Neural cell (in vitro differentiated cells): ENCODE results near the gene TTLL1. TPM values are rescaled to one million over a fixed set of nuclear protein-coding genes. Genes with fewer than 3 reads are reported as not detected.

Source experiments
- H2AFZ ChIP-seq: fragments of 200-600, 300-800 bp; sonication (generic), shearing (Covaris generic); 2 replicates; pipeline ENCODE4 v1.6.0; 2014; ENCODE audit warnings: low read depth, mild to moderate bottlenecking, antibody characterized with exemption, low read length, moderate library complexity
- H3F3A ChIP-seq: fragments of 200-600 bp; shearing (Covaris generic); 2 replicates; pipeline ENCODE4 v1.6.1; 2016; ENCODE audit warnings: mild to moderate bottlenecking, moderate library complexity, mixed read lengths, antibody characterized with exemption, low read length; ENCODE audit not compliant: insufficient read depth, poor library complexity, severe bottlenecking
- H3K27ac ChIP-seq: fragments of 200-600, 300-800 bp; sonication (generic), shearing (Covaris generic); 2 replicates; pipeline ENCODE4 v1.5.1; 2014; ENCODE audit warnings: mild to moderate bottlenecking, low read length, moderate library complexity
- H3K27me3 ChIP-seq: fragments of 300-800, 200-600 bp; sonication (generic), shearing (Covaris generic); 2 replicates; pipeline ENCODE4 v1.6.0; 2014; ENCODE audit warnings: mild to moderate bottlenecking, low read depth, low read length, moderate library complexity; ENCODE audit not compliant: insufficient read depth
- H3K36me3 ChIP-seq: fragments of 300-800, 200-600 bp; sonication (generic), shearing (Covaris generic); 2 replicates; pipeline ENCODE4 v1.5.1; 2014; ENCODE audit warnings: mild to moderate bottlenecking, antibody characterized with exemption, low read length, moderate library complexity; ENCODE audit not compliant: insufficient read depth
- H3K4me2 ChIP-seq: fragments of 300-800, 200-600 bp; sonication (generic), shearing (Covaris generic); 2 replicates; pipeline ENCODE4 v1.6.0; 2014; ENCODE audit warnings: mild to moderate bottlenecking, low read length
- H3K4me3 ChIP-seq: fragments of 300-800, 200-600 bp; sonication (generic), shearing (Covaris generic); 2 replicates; pipeline ENCODE4 v1.5.1; 2014; ENCODE audit warnings: mild to moderate bottlenecking, low read length, moderate library complexity
- H3K79me2 ChIP-seq: fragments of 200-600 bp; shearing (Covaris generic); replicated peaks from 2 replicates; pipeline ENCODE4 v1.6.0; 2014; ENCODE audit warnings: mild to moderate bottlenecking, low read length, moderate library complexity; ENCODE audit not compliant: insufficient read depth
- H3K9ac ChIP-seq: fragments of 300-800, 200-600 bp; sonication (generic), shearing (Covaris generic); 2 replicates; pipeline ENCODE4 v1.6.1; 2016; ENCODE audit warnings: mild to moderate bottlenecking, low read length, mixed read lengths
- H3K9me2 ChIP-seq: fragments of 200-600 bp; shearing (Covaris generic); 2 replicates; pipeline ENCODE4 v1.6.1; 2016; ENCODE audit warnings: mild to moderate bottlenecking, low read length, mixed read lengths; ENCODE audit not compliant: insufficient read depth
- H3K9me3 ChIP-seq: fragments of 200-600, 300-800 bp; sonication (generic), shearing (Covaris generic); 2 replicates; pipeline ENCODE4 v1.6.1; 2016; ENCODE audit warnings: mild to moderate bottlenecking, mixed run types, low read length, moderate library complexity, mixed read lengths
- H4K20me1 ChIP-seq: fragments of 200-600 bp; shearing (Covaris generic); 2 replicates; pipeline ENCODE4 v1.6.1; 2016; ENCODE audit warnings: mild to moderate bottlenecking, mixed run types; ENCODE audit not compliant: insufficient read depth
- EP300 ChIP-seq: fragments of 450-650 bp; conservative IDR thresholded peaks from 2 replicates; pipeline ENCODE4 v1.6.1; 2014; ENCODE audit warnings: antibody characterized with exemption, mild to moderate bottlenecking, moderate library complexity; ENCODE audit not compliant: poor library complexity, severe bottlenecking
- EZH2 ChIP-seq: fragments of 200-600, 300-800 bp; shearing (Covaris generic), sonication (generic); IDR thresholded peaks from 2 replicates; pipeline ENCODE4 v1.6.1; 2014; ENCODE audit warnings: antibody characterized with exemption, low read length, borderline replicate concordance, mild to moderate bottlenecking; ENCODE audit not compliant: insufficient read depth, poor library complexity, severe bottlenecking
- MXI1 ChIP-seq: fragments of 450-650 bp; conservative IDR thresholded peaks from 2 replicates; pipeline ENCODE4 v1.6.1; 2014; ENCODE audit warnings: antibody characterized with exemption, mild to moderate bottlenecking; ENCODE audit not compliant: poor library complexity, severe bottlenecking
- POLR2AphosphoS5 ChIP-seq: IDR thresholded peaks from 2 replicates; pipeline ENCODE4 v1.6.1; 2012
- RAD21 ChIP-seq: fragments of 450-650 bp; conservative IDR thresholded peaks from 2 replicates; pipeline ENCODE4 v1.6.1; 2014; ENCODE audit warnings: antibody characterized with exemption, mild to moderate bottlenecking, moderate library complexity
- SMC3 ChIP-seq: fragments of 450-650 bp; conservative IDR thresholded peaks from 2 replicates; pipeline ENCODE4 v1.6.1; 2014; ENCODE audit warnings: antibody characterized with exemption, mild to moderate bottlenecking, moderate library complexity; ENCODE audit not compliant: poor library complexity
- TAF1 ChIP-seq: IDR thresholded peaks from 2 replicates; pipeline ENCODE4 v1.6.1; 2012; ENCODE audit warnings: low read depth
- polyA plus RNA-seq: library from polyadenylated mRNA; depleted of rRNA; stranded (reverse); fragments of >200 nt; gene quantifications from 2 replicates; pipeline ENCODE4 v1.2.3, GENCODE V29; 2014
- TF ChIP-seq, protein P1 (sequence below): fragments of 450-650 bp; IDR thresholded peaks from 2 replicates; pipeline ENCODE4 v1.5.1; 2014; ENCODE audit warnings: antibody characterized with exemption, mild to moderate bottlenecking, moderate library complexity; ENCODE audit not compliant: poor library complexity, severe bottlenecking
- TF ChIP-seq, protein P2 (sequence below): IDR thresholded peaks from 2 replicates; pipeline ENCODE4 v1.6.1; 2012; ENCODE audit warnings: borderline replicate concordance

The TTLL1 gene
- polyA plus RNA-seq, 1 donor from 2014 or later: 36.3 TPM

DNA sequence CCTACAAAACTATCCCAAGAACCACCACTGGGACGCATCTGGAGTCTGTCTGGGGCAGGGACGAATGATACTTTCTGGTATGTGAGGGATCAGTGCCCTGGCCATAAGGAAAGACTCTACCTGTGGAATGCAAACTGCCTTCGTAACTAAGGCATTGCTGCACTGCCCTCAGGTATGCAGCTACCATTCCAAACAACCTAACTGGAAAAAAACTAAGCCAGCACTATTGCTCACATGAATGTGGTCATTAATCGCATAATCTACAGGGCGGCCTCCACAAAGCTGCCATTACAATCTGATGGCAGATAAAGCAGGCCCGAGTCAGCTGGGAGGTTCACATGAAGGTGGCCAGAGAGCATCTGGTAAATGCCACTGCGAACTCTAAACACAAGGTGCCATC lies 78.1 kb downstream of the TTLL1 start:
- Histone ChIP-seq H3K27ac (no peak overlapping the region), H3F3A (no peaks in the 10 kb centered on the region), H4K20me1 (no peaks in the 10 kb centered on the region), H3K4me3 (no peak overlapping the region), H2AFZ (no peak overlapping the region), H3K27me3 (no peaks in the 10 kb centered on the region), H3K36me3 (no peaks in the 10 kb centered on the region), H3K9me2 (no peaks in the 10 kb centered on the region), H3K9ac (no peak overlapping the region), H3K4me2 (no peak overlapping the region), H3K79me2 (peaks cover 38% of the 10 kb centered on the region), H3K9me3 (no peaks in the 10 kb centered on the region)
- TF ChIP-seq MXI1 (no peak), EP300 (no peak), POLR2AphosphoS5 (no peak), TAF1 (no peak), RAD21 (no peak), EZH2 (no peak), SMC3 (no peak)
- TF ChIP-seq, protein P1, sequence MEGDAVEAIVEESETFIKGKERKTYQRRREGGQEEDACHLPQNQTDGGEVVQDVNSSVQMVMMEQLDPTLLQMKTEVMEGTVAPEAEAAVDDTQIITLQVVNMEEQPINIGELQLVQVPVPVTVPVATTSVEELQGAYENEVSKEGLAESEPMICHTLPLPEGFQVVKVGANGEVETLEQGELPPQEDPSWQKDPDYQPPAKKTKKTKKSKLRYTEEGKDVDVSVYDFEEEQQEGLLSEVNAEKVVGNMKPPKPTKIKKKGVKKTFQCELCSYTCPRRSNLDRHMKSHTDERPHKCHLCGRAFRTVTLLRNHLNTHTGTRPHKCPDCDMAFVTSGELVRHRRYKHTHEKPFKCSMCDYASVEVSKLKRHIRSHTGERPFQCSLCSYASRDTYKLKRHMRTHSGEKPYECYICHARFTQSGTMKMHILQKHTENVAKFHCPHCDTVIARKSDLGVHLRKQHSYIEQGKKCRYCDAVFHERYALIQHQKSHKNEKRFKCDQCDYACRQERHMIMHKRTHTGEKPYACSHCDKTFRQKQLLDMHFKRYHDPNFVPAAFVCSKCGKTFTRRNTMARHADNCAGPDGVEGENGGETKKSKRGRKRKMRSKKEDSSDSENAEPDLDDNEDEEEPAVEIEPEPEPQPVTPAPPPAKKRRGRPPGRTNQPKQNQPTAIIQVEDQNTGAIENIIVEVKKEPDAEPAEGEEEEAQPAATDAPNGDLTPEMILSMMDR: no peak
- TF ChIP-seq, protein P2, sequence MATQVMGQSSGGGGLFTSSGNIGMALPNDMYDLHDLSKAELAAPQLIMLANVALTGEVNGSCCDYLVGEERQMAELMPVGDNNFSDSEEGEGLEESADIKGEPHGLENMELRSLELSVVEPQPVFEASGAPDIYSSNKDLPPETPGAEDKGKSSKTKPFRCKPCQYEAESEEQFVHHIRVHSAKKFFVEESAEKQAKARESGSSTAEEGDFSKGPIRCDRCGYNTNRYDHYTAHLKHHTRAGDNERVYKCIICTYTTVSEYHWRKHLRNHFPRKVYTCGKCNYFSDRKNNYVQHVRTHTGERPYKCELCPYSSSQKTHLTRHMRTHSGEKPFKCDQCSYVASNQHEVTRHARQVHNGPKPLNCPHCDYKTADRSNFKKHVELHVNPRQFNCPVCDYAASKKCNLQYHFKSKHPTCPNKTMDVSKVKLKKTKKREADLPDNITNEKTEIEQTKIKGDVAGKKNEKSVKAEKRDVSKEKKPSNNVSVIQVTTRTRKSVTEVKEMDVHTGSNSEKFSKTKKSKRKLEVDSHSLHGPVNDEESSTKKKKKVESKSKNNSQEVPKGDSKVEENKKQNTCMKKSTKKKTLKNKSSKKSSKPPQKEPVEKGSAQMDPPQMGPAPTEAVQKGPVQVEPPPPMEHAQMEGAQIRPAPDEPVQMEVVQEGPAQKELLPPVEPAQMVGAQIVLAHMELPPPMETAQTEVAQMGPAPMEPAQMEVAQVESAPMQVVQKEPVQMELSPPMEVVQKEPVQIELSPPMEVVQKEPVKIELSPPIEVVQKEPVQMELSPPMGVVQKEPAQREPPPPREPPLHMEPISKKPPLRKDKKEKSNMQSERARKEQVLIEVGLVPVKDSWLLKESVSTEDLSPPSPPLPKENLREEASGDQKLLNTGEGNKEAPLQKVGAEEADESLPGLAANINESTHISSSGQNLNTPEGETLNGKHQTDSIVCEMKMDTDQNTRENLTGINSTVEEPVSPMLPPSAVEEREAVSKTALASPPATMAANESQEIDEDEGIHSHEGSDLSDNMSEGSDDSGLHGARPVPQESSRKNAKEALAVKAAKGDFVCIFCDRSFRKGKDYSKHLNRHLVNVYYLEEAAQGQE: no peak

GRCh38 chr22:43009444-43009843 lies 79.7 kb downstream of the TTLL1 start:
- Histone ChIP-seq H3K79me2 (peaks cover 47% of the 10 kb centered on the region), H3K9me3 (no peaks in the 10 kb centered on the region), H3K27ac (no peak overlapping the region), H4K20me1 (no peaks in the 10 kb centered on the region), H3K4me3 (no peak overlapping the region), H3K27me3 (no peaks in the 10 kb centered on the region), H3K36me3 (no peaks in the 10 kb centered on the region), H3K4me2 (no peak overlapping the region), H3K9ac (no peak overlapping the region), H3F3A (no peaks in the 10 kb centered on the region), H3K9me2 (no peaks in the 10 kb centered on the region), H2AFZ (no peak overlapping the region)
- TF ChIP-seq, protein P1: no peak
- TF ChIP-seq EZH2 (no peak), POLR2AphosphoS5 (no peak), RAD21 (no peak)
- TF ChIP-seq, protein P2: no peak
